Stimulated activated CD4-positive, alpha-beta T cell treated with anti-CD3 and anti-CD28 coated beads, Interleukin-2, amount 100 ng/mL, for 24 hours (primary cell): ENCODE data around the gene EFEMP2.
"Not testable (repeated sequence)": the region's sequence is repeated elsewhere in the genome, so short reads cannot be mapped to it uniquely, and the experiment has no call there.

Experiments
- DNase-seq, 2 donors: peaks; one replicate each; pipeline ENCODE4 v3.0.0-alpha.2; 2020

EFEMP2 gene

DNA sequence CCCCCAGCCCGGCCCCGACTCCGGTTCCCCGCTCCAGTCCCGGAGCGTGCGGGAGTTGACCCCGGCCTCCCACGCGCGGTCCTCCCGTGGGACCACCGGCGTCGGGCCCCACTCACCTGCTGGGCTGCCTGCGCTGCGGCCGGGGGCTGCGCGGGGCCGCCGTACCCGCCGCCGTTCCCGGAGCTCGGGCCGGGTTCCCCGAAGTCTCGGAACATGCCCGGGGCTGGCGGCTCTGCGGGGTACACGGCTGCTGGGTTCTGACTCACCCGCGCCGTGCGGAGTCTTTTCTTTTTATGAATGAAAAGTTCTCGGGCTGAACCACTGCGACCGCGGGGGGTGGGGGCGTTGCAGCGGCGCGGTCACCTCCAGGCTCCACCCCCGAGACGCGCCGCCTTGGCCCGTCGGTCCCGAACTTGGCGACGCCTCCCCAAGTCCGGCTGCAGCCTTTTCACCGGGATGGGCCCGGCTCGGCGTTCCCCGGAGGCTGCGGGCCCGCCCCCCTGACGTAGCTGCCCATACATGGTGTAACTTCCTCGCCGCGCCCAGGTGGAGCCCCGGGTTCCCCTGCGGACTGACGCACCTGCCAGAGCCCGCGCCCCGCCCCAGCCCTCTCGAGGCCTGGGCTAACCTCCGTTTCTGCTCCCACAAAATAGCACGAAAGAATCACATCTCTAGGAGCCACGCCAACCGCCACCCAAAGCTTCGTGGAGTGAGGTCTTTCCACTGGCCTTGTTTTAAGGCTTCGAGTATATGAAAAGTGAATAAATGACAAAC is 27.7 kb upstream of the EFEMP2 start, which contains the start of gene FOSL1:
Gene FOSL1 (minus strand): TSS at position 264 of the 774 bp plus-strand sequence. CDS start 49 bp downstream, at position 215.
- DNase-seq = peak; percentile 94 to 97

- DNase-seq = peak; percentile 79 to 85
Observed at GRCh38 chr11:65899356-65900124, 26.9 kb upstream of the EFEMP2 start.

DNA sequence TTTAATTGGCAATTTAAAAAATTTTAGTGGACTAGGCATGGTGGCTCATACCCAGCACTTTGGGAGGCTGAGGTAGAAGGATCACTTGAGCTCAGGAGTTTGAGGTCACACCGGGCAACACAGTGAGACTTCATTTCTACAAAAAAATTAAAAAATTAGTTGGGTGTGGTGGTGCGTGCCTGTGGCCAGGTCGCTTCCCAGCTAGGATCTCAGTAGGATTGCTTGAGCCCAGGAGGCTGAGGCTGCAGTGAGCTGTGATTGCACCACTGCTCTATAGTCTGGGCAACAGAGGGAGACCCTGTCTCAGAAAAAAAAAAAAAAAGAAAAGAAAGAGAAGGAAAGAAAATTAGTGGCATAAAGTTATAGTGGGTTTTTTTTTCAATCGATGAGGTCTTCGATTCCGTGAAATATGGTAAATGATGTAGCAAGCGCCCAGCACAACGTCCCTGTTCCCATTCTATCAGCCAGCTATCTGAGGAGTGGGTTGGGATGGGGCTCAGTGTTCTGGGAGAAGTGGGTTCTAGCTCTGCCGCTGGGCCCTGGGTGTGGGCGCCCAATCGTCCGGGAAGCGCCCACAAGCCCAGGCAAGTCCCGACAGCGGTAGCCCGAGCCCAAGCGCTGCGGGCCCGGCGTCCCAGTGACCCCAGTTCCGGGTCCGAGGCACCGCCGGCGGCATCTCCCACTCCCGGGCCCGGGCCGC is 26.2 kb upstream of the EFEMP2 start:
- no peak for DNase-seq

GRCh38 chr11:65897020-65897471 is 24.4 kb upstream of the EFEMP2 start:
- no peak for DNase-seq

GRCh38 chr11:65896034-65896999 is 23.7 kb upstream of the EFEMP2 start:
- DNase-seq = no peak

GRCh38 chr11:65895482-65895981 is 22.9 kb upstream of the EFEMP2 start:
- no peak for DNase-seq

DNA sequence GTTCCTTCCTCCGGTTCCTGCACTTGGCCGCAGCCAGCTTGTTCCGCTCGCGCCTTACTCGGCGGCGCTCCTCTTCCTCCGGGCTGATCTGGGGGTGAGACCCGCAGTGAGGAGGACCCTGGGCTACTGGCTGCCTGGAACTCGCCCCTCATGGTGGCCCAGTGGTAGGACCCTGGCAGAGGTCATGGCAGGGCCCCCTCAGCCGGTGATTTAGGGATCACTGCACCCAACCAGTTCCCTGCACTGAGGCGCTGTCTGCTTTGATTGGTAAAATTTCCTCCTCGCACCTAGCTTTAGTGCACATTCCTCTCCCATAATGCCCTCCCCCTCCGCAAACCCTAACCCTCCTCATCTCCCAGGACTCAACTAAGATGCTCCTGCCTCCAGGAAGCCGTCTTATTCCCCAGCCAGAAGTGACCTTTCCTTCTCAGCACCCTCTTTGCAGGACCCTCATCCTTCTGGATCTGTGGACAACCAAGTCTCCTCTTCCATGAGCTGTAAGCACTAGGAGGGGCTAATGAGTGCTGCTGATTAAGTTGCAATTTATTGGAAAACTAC is 21.5 kb upstream of the EFEMP2 start:
- DNase-seq = no peak

- no peak for DNase-seq
Observed at GRCh38 chr11:65892661-65893317, 20.2 kb upstream of the EFEMP2 start.

DNA sequence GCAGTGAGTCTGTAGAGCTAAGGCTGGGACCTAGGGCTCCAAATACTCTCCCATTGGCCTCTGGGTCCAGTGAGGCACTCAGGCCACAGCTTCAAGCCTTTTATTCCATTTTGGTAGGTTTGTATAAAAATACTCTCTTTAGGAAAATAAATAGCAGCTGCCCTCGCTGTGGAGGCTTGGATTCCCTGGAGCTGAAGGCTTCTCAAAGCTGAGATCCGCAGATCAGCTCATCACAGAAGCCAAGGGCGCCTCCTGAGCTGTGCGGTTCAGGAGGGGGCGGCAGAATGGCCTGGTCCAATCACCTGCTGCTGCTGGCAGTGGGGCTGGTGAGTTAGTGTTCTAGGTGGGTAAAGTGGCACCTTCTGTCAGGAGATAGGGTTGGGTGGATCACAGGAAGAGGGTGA is 19.5 kb upstream of the EFEMP2 start:
- not testable (repeated sequence) for DNase-seq

DNA sequence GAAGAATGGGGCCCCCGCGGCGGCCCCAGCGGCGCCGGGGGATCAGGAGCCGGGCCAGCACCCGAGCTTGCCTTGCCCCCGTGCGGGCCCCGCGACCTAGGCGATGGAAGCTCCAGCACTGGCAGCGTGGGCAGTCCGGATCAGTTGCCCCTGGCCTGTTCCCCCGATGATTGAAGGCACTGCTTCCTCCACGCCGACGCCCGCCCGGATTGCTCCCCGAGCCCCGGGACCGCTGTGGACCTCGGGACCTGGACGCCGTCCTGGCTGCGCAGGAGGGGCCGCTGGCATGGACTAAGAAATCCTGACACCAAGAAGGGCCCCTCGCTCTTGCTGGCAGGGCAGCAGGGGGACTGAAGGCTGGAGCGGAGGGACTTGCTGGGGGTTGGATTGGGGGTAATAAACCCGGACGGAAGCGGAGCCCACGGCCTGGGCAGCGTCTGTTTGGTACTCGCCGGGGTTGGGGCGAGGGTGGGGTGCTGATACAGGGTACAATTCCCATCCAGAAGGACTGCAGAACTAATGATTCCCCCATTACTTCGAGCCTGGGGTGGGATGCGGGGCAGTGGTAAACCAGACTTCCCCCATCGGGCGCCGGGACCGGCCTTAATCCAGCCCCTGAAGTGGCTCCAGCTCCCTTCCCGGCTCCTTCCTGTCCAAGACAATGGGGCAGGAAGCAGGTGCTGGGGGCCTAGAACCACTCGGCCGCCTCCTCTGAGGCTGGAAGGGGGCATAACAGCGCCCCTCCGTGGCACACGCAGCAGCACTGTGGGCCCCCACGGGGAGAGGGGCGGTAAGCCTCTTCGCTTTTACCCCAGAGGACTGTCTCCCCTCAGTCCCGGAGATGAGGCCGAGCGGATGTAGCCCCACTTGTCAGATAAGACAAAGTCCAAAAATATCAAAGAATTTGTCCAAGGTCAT is 18.9 kb upstream of the EFEMP2 start:
- DNase-seq = peak; percentile 46 to 62

DNA sequence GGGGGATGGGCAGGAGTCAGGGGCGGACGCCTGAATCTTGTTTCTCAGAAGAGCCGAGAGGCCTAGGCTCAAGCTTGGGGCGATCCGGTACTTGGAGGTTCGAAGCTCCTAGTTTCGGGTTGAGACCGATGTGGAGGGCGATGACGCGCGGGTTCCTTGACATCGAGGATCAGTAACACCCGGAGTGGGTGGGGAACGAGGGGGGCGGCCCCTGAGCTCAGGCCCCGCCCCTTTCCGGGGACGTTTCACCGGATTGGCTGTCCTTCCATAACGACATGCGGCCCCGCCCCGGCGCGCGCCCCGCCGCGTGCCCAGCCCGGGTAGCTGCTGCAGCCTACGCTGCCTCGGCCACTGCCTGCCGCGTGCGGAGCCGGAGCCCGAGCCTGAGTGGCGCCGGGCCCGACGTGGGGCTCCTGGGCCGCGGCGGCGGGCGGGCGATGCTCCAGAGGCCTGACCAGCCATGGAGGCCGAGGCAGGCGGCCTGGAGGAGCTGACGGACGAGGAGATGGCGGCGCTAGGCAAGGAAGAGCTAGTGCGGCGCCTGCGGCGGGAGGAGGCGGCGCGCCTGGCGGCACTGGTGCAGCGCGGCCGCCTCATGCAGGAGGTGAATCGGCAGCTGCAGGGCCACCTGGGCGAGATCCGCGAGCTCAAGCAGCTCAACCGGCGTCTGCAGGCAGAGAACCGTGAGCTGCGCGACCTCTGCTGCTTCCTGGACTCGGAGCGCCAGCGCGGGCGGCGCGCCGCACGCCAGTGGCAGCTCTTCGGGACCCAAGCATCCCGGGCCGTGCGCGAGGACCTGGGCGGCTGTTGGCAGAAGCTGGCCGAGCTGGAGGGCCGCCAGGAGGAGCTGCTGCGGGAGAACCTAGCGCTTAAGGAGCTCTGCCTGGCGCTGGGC is 18.0 kb upstream of the EFEMP2 start, which contains the start of gene CCDC85B:
Gene CCDC85B (plus strand): TSS at position 350 of the 895 bp plus-strand sequence. CDS start 111 bp downstream, at position 461.
- DNase-seq = peak; percentile 98 to 99

GRCh38 chr11:65888163-65888814 is 15.7 kb upstream of the EFEMP2 start, which contains the start of gene FIBP:
TSS of gene FIBP (minus strand) at chr11:65888471. CDS start at chr11:65888418, 53 bp downstream.
- DNase-seq = peak; percentile 97 to 98

- DNase-seq = no peak
Observed at GRCh38 chr11:65887723-65888162, 15.1 kb upstream of the EFEMP2 start.

DNA sequence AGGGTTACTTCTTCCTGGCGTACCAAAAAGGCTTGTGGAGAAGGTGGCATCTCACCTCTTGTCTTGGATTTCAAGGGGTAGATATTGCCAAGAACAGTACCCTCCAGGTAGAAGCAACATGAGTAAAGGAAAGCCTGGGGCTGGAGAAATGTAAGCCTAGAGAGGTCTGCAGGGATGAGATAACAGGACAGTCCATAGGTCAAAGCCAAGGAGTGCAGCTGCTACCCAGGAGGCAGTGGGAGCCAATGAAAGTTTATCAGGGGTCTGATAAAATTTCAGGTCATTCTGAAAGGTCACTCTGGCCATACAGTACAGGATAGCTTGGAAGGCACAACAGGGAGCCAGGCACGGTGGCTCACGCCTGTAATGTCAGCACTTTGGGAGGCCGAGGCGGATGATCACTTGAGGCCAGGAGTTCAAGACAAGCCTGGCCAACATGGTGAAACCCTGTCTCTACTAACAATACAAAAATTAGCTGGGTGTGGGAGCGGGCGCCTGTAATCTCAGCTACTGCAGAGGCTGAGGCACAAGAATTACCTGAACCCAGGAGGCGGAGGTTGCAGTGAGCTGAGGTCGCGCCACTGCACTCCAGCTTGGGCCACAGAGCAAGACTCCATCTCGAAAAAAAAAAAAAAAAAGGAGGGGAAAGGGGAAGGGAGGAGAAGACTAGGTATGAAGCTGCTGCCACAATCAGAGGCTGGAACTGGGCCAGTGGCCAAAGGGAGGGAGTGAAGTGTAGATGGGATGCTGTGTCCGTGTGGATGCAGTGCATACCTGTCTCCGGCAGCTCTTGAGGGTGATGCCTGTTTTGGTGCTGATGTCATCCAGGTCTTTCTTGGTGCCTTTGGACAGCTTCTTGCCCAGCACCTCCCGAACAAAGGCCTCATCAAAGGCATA is 14.5 kb upstream of the EFEMP2 start:
- DNase-seq = no peak

- DNase-seq = no peak
Observed at GRCh38 chr11:65885808-65886536, 13.4 kb upstream of the EFEMP2 start.

DNA sequence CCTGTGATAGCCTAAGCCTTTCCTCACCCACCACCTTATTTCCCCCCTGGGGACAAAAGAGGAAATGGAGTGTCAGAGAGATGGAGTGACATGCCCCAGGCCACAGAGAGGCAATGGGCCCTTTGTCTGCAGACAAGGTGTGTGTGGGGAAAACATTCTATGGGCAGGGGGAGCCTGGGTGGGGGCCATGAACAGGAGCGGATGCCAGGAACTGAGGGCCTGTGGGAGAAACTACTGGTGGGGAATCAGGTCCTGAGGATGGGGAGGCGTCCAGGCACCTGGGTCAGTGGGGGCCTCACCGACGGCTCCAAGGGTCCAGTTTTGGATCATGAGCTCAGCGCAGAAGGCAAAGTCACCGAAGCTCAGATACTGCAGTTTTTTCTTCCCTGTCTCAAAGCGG is 12.6 kb upstream of the EFEMP2 start:
- no peak for DNase-seq
